ENCODE data around the gene GARIN3.

The GARIN3 gene

DNA sequence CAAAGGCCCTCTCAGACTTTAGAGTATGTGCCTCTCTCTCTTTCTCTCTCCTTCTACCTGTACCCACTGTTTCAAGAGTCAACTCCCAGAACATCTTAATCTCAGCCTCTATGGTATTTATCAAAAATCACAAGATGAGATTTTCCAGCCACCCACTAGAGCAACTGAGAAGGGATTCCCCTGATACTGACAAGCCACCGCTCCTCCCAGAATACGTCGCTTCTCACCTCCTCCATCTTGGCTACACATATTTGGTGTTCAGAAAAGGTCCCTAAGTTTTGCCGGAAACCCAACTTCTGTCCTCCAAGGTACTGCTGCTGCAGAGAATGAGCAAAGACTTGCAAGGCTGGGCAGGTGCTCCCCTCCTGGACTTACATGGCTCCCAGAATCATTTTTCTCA lies 6.1 kb downstream of the GARIN3 start:
- no peak overlapping the region for H3K4me3 ChIP-seq (ENCODE audit: low read depth, low read length)
- TF ChIP-seq MYC (IDR thresholded peaks at IDR 0.05; ENCODE audit: low read depth, low read length): no peak
- TF ChIP-seq POLR2A (IDR thresholded peaks at IDR 0.05; ENCODE audit: extremely low read depth, insufficient read length): no peak
- TF ChIP-seq, protein P1, sequence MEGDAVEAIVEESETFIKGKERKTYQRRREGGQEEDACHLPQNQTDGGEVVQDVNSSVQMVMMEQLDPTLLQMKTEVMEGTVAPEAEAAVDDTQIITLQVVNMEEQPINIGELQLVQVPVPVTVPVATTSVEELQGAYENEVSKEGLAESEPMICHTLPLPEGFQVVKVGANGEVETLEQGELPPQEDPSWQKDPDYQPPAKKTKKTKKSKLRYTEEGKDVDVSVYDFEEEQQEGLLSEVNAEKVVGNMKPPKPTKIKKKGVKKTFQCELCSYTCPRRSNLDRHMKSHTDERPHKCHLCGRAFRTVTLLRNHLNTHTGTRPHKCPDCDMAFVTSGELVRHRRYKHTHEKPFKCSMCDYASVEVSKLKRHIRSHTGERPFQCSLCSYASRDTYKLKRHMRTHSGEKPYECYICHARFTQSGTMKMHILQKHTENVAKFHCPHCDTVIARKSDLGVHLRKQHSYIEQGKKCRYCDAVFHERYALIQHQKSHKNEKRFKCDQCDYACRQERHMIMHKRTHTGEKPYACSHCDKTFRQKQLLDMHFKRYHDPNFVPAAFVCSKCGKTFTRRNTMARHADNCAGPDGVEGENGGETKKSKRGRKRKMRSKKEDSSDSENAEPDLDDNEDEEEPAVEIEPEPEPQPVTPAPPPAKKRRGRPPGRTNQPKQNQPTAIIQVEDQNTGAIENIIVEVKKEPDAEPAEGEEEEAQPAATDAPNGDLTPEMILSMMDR (IDR thresholded peaks at IDR 0.05; ENCODE audit: low read depth, low read length): no peak
- TF ChIP-seq, protein P2, sequence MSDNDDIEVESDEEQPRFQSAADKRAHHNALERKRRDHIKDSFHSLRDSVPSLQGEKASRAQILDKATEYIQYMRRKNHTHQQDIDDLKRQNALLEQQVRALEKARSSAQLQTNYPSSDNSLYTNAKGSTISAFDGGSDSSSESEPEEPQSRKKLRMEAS (IDR thresholded peaks at IDR 0.05; ENCODE audit: low read depth, low read length): no peak
- DNase-seq (ENCODE audit: low read depth): no peak

DNA sequence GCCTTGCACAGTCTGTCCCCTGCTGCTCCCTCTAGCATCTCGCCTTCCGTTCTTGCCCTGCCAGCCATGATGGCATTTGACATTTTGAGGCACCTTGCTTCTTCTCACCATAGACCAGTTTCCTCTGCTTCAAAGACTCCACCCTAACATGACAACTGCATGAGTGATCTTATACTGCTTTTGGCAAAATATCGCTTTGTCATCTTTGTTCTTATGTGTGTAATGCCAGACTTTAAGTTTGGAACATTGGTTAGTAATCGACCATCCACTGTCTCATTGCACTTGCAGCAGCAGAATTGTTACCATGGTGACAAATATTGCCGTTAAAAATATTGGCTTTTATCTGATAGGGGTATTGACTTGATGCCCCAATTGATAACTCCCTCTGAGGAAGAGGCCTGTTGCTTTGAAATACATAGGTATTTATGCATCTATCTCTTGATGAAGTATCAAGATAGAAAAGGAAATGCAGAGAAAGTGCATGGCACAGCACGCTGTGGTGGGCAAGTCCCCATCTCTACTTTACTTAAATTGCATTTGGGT lies 6.8 kb downstream of the GARIN3 start:
- DNase-seq (ENCODE audit: low read depth): no peak
- TF ChIP-seq, protein P1 (IDR thresholded peaks at IDR 0.05; ENCODE audit: low read depth, low read length): no peak
- no peak for TF ChIP-seq MYC (IDR thresholded peaks at IDR 0.05; ENCODE audit: low read depth, low read length)

DNA sequence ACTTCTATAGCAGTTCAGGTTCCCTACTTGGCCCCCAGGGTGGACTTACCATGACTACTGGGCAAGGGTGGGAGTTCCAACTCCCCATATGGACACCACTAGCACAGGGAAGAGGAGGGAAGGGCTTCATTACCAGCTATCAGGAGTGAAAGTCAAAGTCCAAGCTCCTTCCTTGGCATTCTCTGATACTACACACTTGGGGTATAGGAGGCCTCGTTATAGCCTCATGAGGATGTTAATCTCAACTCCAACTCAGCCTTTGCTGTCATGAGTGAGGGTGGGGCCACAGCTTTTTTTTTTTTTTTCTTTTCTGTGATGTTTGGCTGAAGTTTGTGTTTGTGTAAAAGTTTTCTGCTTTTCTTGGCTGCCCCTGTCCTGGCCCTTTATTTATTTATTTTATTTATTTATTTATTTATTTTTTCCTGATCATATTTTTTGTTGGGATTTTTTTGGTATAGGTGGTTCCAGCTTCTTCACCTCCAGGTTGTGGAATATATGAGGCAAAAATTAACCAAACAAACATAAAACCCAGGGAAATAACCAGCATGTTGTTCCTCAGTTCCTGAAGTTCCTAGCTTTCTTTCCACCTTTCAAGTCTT lies 8.7 kb downstream of the GARIN3 start:
- H3K4me3 ChIP-seq (ENCODE audit: low read depth, low read length): no peak overlapping the region
- no peak for DNase-seq (ENCODE audit: low read depth)
- TF ChIP-seq POLR2A (IDR thresholded peaks at IDR 0.05; ENCODE audit: extremely low read depth, insufficient read length) (no peak), MYC (IDR thresholded peaks at IDR 0.05; ENCODE audit: low read depth, low read length) (no peak)
- TF ChIP-seq, protein P1 (IDR thresholded peaks at IDR 0.05; ENCODE audit: low read depth, low read length): no peak
- TF ChIP-seq, protein P2 (IDR thresholded peaks at IDR 0.05; ENCODE audit: low read depth, low read length): no peak

More for the DNA sequence above, 6.8 kb downstream of the GARIN3 start:
- H3K4me3 ChIP-seq (ENCODE audit: low read depth, low read length): no peak overlapping the region

DNA sequence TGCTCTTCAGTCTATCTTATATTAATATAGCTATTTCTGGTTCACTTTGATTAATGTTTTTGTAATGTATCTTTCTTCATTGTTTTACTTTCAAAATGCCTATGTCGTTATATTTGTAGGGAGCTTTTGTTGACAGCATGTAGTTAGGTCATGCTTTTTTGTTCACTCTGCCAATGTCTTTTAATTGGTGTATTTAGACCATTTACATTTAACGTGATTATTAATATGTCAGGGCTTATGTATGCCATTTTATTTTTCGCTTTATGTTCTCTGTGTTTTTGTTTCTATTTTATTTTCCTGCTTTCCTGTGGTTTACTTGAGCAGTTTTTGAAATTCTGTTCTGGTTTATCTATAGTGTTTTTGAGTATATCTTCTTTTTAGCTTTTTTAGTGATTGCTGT lies 10.8 kb downstream of the GARIN3 start:
- DNase-seq (ENCODE audit: low read depth): no peak
- H3K4me3 ChIP-seq (ENCODE audit: low read depth, low read length): no peak overlapping the region
- TF ChIP-seq POLR2A (IDR thresholded peaks at IDR 0.05; ENCODE audit: extremely low read depth, insufficient read length): no peak
- TF ChIP-seq, protein P1 (IDR thresholded peaks at IDR 0.05; ENCODE audit: low read depth, low read length): no peak
- no peak for TF ChIP-seq MYC (IDR thresholded peaks at IDR 0.05; ENCODE audit: low read depth, low read length)
- TF ChIP-seq, protein P2 (IDR thresholded peaks at IDR 0.05; ENCODE audit: low read depth, low read length): no peak

DNA sequence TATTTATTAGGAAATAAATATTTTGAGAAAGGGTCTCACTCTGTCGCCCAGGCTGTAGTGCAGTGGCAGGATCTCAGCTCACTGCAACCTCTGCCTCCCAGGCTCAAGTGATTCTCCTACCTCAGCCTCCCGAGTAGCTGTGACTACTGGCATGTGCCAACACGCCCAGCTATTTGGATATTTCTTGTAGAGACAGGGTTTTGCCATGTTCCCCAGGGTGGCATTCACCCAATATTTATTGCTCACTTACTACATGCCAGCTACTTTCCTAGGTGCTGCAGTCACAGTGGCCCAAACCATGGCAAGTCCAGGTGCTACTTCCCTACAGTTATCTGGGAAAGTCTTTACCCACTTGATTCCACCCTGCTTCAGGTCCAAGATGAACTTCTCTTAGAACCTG lies 15.1 kb downstream of the GARIN3 start:
- TF ChIP-seq, protein P2 (IDR thresholded peaks at IDR 0.05; ENCODE audit: low read depth, low read length): no peak
- TF ChIP-seq, protein P1 (IDR thresholded peaks at IDR 0.05; ENCODE audit: low read depth, low read length): no peak
- TF ChIP-seq MYC (IDR thresholded peaks at IDR 0.05; ENCODE audit: low read depth, low read length) (no peak), POLR2A (IDR thresholded peaks at IDR 0.05; ENCODE audit: extremely low read depth, insufficient read length) (no peak)
- DNase-seq (ENCODE audit: low read depth): no peak
- no peak overlapping the region for H3K4me3 ChIP-seq (ENCODE audit: low read depth, low read length)

Measured in NB4 (cell line).